GM18868 (cell line): ENCODE data around the gene MORC4.

Experiments used
- ATAC-seq: cut with Tn5 transposase; IDR thresholded peaks from one replicate; pipeline ENCODE4 v1.9.1; 2021; ENCODE audit warnings: mild to moderate bottlenecking, moderate library complexity; ENCODE audit not compliant: unreplicated experiment

MORC4 gene

GRCh38 chrX:106952988-106953387 is 47.0 kb downstream of the MORC4 start:
- ATAC-seq = no peak

GRCh38 chrX:106952538-106952937 is 47.5 kb downstream of the MORC4 start:
- no peak for ATAC-seq

GRCh38 chrX:106952089-106952488 is 47.9 kb downstream of the MORC4 start:
- no peak for ATAC-seq

- ATAC-seq = no peak
These were observed 48.8 kb downstream of the MORC4 start for GRCh38 chrX:106951230-106951629.

GRCh38 chrX:106950381-106950780 is 49.6 kb downstream of the MORC4 start:
- ATAC-seq = no peak

GRCh38 chrX:106949366-106949765 is 50.6 kb downstream of the MORC4 start:
- ATAC-seq = no peak

GRCh38 chrX:106948641-106949040 is 51.4 kb downstream of the MORC4 start:
- no peak for ATAC-seq

GRCh38 chrX:106946464-106946863 is 53.5 kb downstream of the MORC4 start:
- ATAC-seq = no peak

- no peak for ATAC-seq
These were observed 59.9 kb downstream of the MORC4 start for GRCh38 chrX:106940068-106940467.

- no peak for ATAC-seq
These were observed 60.4 kb downstream of the MORC4 start for GRCh38 chrX:106939566-106939965.

GRCh38 chrX:106936246-106936645 is 63.8 kb downstream of the MORC4 start:
- ATAC-seq = no peak

GRCh38 chrX:106935175-106935574 is 64.8 kb downstream of the MORC4 start:
- ATAC-seq = no peak

- ATAC-seq = no peak
These were observed 66.5 kb downstream of the MORC4 start for GRCh38 chrX:106933538-106933961.

- ATAC-seq = no peak
These were observed 67.0 kb downstream of the MORC4 start for GRCh38 chrX:106932960-106933537.

- no peak for ATAC-seq
These were observed 67.5 kb downstream of the MORC4 start for GRCh38 chrX:106932492-106932923.

GRCh38 chrX:106931831-106932491 is 68.1 kb downstream of the MORC4 start:
- no peak for ATAC-seq

- no peak for ATAC-seq
These were observed 71.8 kb downstream of the MORC4 start for GRCh38 chrX:106928227-106928626.

GRCh38 chrX:106927700-106928099 is 72.3 kb downstream of the MORC4 start:
- ATAC-seq = no peak

GRCh38 chrX:106927023-106927422 is 73.0 kb downstream of the MORC4 start:
- ATAC-seq = no peak

- ATAC-seq = no peak
These were observed 78.4 kb downstream of the MORC4 start for GRCh38 chrX:106921637-106922036.

GRCh38 chrX:106919932-106920452 is 80.0 kb downstream of the MORC4 start, which contains the start of gene CLDN2:
Gene CLDN2 (plus strand): TSS chrX:106920402. CDS start chrX:106928229, 7,827 bp downstream.
- ATAC-seq = no peak

- no peak for ATAC-seq
These were observed 82.0 kb downstream of the MORC4 start for GRCh38 chrX:106917830-106918500.
